Activated CD4-positive, alpha-beta memory T cell treated with anti-CD3 and anti-CD28 coated beads for 36 hours (primary cell): Measurements from ENCODE around the gene SEPTIN8. TPM values are rescaled to one million over a fixed set of nuclear protein-coding genes. Genes with fewer than 3 reads are reported as not detected.

Source experiments
- CTCF ChIA-PET: fragments of 350-600 bp; sonication (Branson Sonifier 250); formaldehyde crosslinking; loops from one replicate; lab custom pipeline; 2021; ENCODE audit warnings: antibody characterized with exemption, inconsistent platforms; lab: Charles Lee
- POLR2A ChIA-PET: fragments of 350-600 bp; sonication (Branson Sonifier 250); formaldehyde crosslinking; loops from one replicate; lab custom pipeline; 2021; ENCODE audit warnings: antibody characterized with exemption; lab: Charles Lee
- DNase-seq: peaks from one replicate; pipeline ENCODE4 v3.0.0-alpha.2; 2020
- H3K27ac Mint-ChIP-seq: one replicate; pipeline ENCODE4 v1.8.0; 2021; ENCODE audit warnings: mixed read lengths
- H3K27me3 Mint-ChIP-seq: one replicate; pipeline ENCODE4 v1.8.0; 2021; ENCODE audit warnings: mixed read lengths
- H3K36me3 Mint-ChIP-seq: one replicate; pipeline ENCODE4 v1.8.0; 2021; ENCODE audit warnings: mixed read lengths
- H3K4me1 Mint-ChIP-seq: one replicate; pipeline ENCODE4 v1.8.0; 2021; ENCODE audit warnings: low read depth, mixed read lengths
- H3K4me3 Mint-ChIP-seq: one replicate; pipeline ENCODE4 v1.8.0; 2021; ENCODE audit warnings: mild to moderate bottlenecking, mixed read lengths
- H3K9me3 Mint-ChIP-seq: one replicate; pipeline ENCODE4 v1.8.0; 2021; ENCODE audit warnings: mixed read lengths
- intact Hi-C: fragments of 100-400 bp; cut with micrococcal nuclease; formaldehyde crosslinking; loops from one replicate; pipeline ENCODE4 v1.15.1; 2023
- total RNA-seq, 2 experiments: library from RNA; stranded (reverse); gene quantifications; one replicate each; pipeline ENCODE4 v1.2.3, GENCODE V29; 2021

SEPTIN8 gene
- total RNA-seq, 2 experiments from 2014 or later: 31.1 to 32.8 TPM

DNA sequence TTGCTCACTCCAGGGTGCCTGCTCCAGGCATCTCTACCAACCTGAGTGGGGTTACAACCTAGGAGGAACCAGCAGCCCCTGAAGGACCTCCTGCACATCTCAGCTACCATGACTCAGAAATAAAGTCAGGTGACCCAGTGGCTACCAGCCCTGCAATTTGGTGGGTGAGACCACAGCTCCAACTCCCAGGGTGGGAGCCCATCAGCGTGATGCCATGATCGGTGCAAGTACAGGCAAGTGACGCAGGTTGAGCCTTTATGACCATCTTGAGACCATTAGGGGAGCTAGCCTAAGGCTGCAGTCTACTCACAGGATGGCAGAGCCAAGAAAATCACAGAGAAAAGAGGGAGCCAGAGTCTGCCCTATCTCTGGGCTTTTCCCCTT is 8.6 kb downstream of the SEPTIN8 start:
- Mint-ChIP-seq H3K27me3 (no peaks in the 10 kb centered on the region), H3K36me3 (peaks cover 5% of the 10 kb centered on the region), H3K9me3 (no peaks in the 10 kb centered on the region), H3K27ac (no peak overlapping the region), H3K4me3 (no peak overlapping the region), H3K4me1 (no peaks in the 10 kb centered on the region)
- DNase-seq: no peak
- ChIA-PET CTCF (interaction anchor here (1.0 kb wide), 1 partner anchor 51 kb away, joined by 4 read pairs; no protein-coding TSS in a partner anchor), POLR2A (no interaction called here)
- intact Hi-C loops: no loop called here

DNA sequence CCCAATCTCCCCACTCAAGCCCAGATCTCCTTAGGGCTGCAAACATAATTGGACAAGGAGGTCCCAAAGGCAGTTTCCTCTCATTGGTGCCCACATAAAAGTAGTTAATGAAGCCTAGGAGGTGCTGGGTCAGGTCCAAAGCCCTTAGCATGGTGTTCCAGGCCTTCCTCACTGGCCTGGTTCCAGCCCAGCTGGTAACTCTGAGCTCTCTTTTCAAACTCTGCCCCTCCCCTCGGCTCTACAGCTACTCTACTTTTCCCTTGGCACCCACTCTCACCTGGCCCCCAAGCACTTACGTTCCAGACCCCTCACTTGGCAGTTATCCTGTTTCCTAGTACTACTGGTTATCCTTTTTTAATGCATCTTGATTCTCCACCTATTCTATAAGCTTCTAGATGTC is 9.9 kb downstream of the SEPTIN8 start:
- H3K27me3 Mint-ChIP-seq: no peaks in the 10 kb centered on the region
- peaks cover 9% of the 10 kb centered on the region for H3K36me3 Mint-ChIP-seq
- CTCF ChIA-PET: no interaction called here
- intact Hi-C loops: no loop called here
- H3K4me1 Mint-ChIP-seq: no peaks in the 10 kb centered on the region
- POLR2A ChIA-PET: interaction anchor here (0.5 to 0.6 kb wide), 2 partner anchors 57 to 287 kb away, joined by 3 read pairs; no protein-coding TSS in a partner anchor
- no peak for DNase-seq
- H3K27ac Mint-ChIP-seq: no peak overlapping the region
- no peaks in the 10 kb centered on the region for H3K9me3 Mint-ChIP-seq
- H3K4me3 Mint-ChIP-seq: no peak overlapping the region

DNA sequence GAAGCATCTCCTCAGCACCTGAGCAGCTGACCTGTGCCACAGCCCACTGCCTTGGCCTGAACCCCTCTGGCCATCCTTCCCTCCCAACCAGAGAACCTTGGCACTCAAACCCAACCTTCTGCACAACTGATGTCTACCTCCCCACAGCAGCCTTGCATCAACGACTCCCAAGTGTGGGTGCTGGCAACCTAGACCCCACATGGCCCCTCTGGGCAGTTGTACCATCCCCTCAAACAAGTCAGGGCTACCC is 10.3 kb downstream of the SEPTIN8 start:
- Mint-ChIP-seq H3K27me3 (no peaks in the 10 kb centered on the region), H3K4me3 (no peak overlapping the region), H3K4me1 (no peaks in the 10 kb centered on the region), H3K9me3 (no peaks in the 10 kb centered on the region), H3K27ac (no peak overlapping the region), H3K36me3 (peaks cover 9% of the 10 kb centered on the region)
- ChIA-PET CTCF (no interaction called here), POLR2A (interaction anchor here (0.5 kb wide), 1 partner anchor 287 kb away, joined by 3 read pairs; no protein-coding TSS in a partner anchor)
- intact Hi-C loops: no loop called here
- no peak for DNase-seq

- Mint-ChIP-seq H3K27ac (no peak overlapping the region), H3K27me3 (no peaks in the 10 kb centered on the region), H3K36me3 (peaks cover 9% of the 10 kb centered on the region), H3K4me1 (no peaks in the 10 kb centered on the region), H3K9me3 (no peaks in the 10 kb centered on the region), H3K4me3 (no peak overlapping the region)
- DNase-seq: no peak
- POLR2A ChIA-PET: no interaction called here
- CTCF ChIA-PET: no interaction called here
- intact Hi-C loops: no loop called here
Measured at GRCh38 chr5:132766020-132766805, 10.8 kb downstream of the SEPTIN8 start.

DNA sequence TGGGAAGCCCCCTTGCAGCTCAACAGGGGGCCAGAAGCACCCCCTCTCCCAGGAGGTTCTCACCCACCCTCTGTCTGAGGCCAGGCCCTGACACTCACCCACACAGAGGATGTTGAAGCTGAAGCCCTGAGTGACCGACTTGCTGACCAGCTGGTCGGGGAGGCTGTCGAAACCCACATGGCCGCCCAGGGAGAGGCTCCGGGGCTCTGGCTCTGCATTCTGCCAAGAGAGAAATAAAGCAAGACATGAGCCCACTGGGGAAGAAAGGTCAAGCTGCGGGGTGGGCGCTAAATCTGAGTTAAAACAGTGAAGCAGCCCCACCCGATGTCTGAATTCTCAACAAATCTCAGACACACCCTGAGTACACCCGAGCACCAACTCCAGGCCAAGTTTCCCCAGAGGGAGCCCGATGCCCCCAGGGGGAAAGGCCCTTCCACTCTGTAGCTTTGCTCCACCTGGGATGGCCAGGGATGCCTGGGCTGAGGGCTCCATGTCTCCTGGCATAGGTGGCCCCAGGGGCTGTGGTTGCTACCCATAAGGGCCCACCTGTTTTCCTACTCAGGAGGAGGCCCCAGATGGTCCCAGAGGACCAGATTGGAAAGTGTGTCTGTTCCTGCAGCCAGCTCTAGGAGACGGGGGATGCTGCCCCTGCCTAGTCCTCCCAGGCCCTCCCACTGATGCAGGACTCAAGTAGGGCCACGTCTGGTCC is 11.6 kb downstream of the SEPTIN8 start:
- Mint-ChIP-seq H3K27me3 (no peaks in the 10 kb centered on the region), H3K9me3 (no peaks in the 10 kb centered on the region), H3K27ac (no peak overlapping the region), H3K4me3 (no peak overlapping the region), H3K36me3 (peaks cover 9% of the 10 kb centered on the region), H3K4me1 (no peaks in the 10 kb centered on the region)
- ChIA-PET POLR2A (no interaction called here), CTCF (no interaction called here)
- intact Hi-C loops: no loop called here
- no peak for DNase-seq

DNA sequence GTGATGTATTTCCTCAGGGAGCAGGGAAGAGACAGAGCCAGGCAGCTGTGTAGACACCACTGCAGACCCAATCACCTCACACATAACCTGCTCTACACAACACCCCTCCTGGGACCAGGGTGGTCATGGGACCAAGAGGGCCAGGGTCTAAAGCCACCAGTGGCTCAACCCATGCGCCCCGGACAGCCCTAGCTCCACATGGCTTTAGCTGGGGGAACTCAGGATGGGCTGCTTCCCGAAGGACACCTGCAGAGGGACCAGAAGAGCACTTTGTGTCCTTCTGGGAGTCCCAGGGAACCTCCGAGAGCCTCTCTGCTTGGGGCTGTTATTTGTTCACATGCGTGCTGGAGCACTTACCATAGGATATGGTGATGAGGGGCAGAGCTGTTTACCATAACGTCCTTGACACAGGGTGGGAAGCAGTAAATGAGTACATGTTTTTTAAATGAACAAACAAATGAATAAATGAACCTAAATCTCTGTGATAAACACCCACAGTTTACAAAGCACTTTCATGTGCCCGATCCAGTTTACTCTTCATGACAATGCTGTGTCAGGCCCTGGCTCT is 12.3 kb downstream of the SEPTIN8 start:
- Mint-ChIP-seq H3K4me1 (no peaks in the 10 kb centered on the region), H3K27ac (no peak overlapping the region), H3K36me3 (peaks cover 9% of the 10 kb centered on the region), H3K9me3 (no peaks in the 10 kb centered on the region), H3K4me3 (no peak overlapping the region), H3K27me3 (no peaks in the 10 kb centered on the region)
- CTCF ChIA-PET: no interaction called here
- DNase-seq: no peak
- intact Hi-C loops: no loop called here
- POLR2A ChIA-PET: no interaction called here

GRCh38 chr5:132764051-132764450 is 13.0 kb downstream of the SEPTIN8 start:
- DNase-seq: no peak
- ChIA-PET POLR2A (interaction anchor here (1.3 kb wide), 1 partner anchor 9 kb away, joined by 3 read pairs; no protein-coding TSS in a partner anchor), CTCF (no interaction called here)
- intact Hi-C loops: no loop called here
- Mint-ChIP-seq H3K27me3 (no peaks in the 10 kb centered on the region), H3K9me3 (no peaks in the 10 kb centered on the region), H3K4me3 (no peak overlapping the region), H3K4me1 (no peaks in the 10 kb centered on the region), H3K27ac (no peak overlapping the region), H3K36me3 (peaks cover 9% of the 10 kb centered on the region)

DNA sequence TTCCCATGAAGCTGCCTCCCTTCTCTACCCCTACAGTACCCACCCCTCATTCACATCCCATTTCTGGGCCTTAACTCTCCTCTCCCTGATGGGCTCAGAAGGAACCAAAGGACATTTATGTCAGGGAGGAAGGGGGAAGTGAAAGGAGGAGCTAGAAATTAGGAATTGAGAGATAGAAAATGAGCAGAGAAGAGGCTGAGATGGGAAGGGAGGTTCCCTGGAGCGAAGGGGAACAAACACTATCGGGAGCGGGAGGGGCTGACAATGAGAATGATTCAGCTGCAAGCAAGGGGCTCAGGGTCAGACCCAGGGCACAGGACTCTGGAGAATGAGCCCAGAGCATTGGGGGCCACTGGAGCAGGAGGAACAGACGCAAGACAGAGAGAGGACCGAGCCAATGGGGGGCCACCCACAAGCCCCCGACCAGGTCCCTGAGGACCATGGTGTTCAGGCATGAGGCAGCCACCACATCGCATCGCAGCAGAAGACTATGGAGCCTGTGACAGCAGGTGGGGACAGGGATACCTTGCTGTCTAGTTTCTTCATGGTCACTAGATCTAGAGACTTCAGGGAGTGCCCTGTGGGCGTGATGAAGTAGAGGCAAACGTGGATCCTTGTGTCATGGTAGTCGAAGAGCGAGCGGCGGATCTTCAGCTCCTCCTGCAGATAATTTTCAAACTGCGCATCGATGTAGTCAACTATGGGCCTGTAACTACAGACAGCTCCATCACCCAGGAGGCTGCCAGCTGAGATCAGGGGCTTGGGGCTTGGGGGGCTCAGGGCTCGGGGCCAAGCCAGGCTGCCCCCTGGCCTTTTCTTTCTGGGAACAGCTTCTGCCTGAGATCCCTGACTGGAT is 13.6 kb downstream of the SEPTIN8 start:
- Mint-ChIP-seq H3K4me1 (no peaks in the 10 kb centered on the region), H3K9me3 (no peaks in the 10 kb centered on the region), H3K4me3 (no peak overlapping the region), H3K27me3 (no peaks in the 10 kb centered on the region), H3K36me3 (peaks cover 9% of the 10 kb centered on the region), H3K27ac (no peak overlapping the region)
- ChIA-PET CTCF (no interaction called here), POLR2A (interaction anchor here (1.3 kb wide), 1 partner anchor 9 kb away, joined by 3 read pairs; no protein-coding TSS in a partner anchor)
- no peak for DNase-seq
- intact Hi-C loops: no loop called here

DNA sequence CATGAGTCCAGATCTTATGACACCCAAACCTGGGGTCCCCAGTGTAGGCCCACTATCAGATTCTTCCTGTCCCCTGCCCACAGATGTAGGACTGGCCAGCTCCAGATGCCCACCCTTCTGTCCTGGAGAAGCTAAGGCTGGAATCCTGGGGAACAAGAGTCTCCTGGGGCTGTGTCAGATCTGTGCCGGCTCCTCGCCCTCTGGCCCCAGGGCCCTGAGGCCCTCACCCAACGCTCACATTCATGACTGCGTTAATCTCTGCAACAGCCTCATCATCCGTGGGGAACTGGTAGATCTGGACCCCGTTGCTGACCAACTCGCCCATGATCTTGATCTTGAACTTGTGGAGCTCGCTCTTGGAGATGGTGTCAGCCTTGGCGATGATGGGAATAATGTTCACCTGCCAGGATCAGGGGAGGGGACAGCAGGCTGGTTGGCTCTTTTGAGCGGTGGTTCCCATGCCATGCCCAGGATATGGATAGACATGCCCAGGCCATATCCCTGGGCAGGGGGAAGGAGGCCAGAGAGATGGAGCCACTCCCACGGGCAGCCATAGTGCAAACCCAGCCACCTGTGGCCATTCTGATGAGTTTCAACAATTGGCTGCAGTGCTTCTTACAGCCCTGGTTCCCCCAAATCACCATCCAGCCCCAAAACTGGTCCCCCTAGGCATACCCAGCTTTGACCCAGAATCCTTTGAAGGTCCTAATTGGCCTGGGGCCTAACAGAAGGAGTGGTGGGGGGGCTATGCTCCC is 14.6 kb downstream of the SEPTIN8 start:
- intact Hi-C loops: no loop called here
- DNase-seq: no peak
- H3K4me1 Mint-ChIP-seq: no peaks in the 10 kb centered on the region
- peaks cover 9% of the 10 kb centered on the region for H3K36me3 Mint-ChIP-seq
- ChIA-PET POLR2A (no interaction called here), CTCF (interaction anchor here (0.8 kb wide), 1 partner anchor 48 kb away, joined by 3 read pairs; no protein-coding TSS in a partner anchor)
- H3K9me3 Mint-ChIP-seq: no peaks in the 10 kb centered on the region
- H3K27me3 Mint-ChIP-seq: no peaks in the 10 kb centered on the region
- H3K27ac Mint-ChIP-seq: no peak overlapping the region
- no peak overlapping the region for H3K4me3 Mint-ChIP-seq

- intact Hi-C loops: no loop called here
- H3K9me3 Mint-ChIP-seq: no peaks in the 10 kb centered on the region
- H3K36me3 Mint-ChIP-seq: peaks cover 9% of the 10 kb centered on the region
- no peaks in the 10 kb centered on the region for H3K27me3 Mint-ChIP-seq
- H3K4me3 Mint-ChIP-seq: no peak overlapping the region
- peak; percentile 6 for DNase-seq
- CTCF ChIA-PET: interaction anchor here (0.8 kb wide), 1 partner anchor 49 kb away, joined by 3 read pairs; no protein-coding TSS in a partner anchor
- H3K4me1 Mint-ChIP-seq: no peaks in the 10 kb centered on the region
- no peak overlapping the region for H3K27ac Mint-ChIP-seq
- POLR2A ChIA-PET: no interaction called here
Measured at GRCh38 chr5:132761321-132762240, 15.5 kb downstream of the SEPTIN8 start.
